K562 (cell line): ENCODE measurements around the gene TEAD3. TPM values are rescaled to one million over a fixed set of nuclear protein-coding genes. Genes with fewer than 3 reads are reported as not detected.

Experiments
- ATAC-seq: fragments of 200-7000 bp; cut with Tn5 transposase; 3 replicates; pipeline ENCODE4 v1.9.1; 2020; ENCODE audit warnings: moderate library complexity
- BruUV-seq: library from RNA; stranded (reverse); fragments of 400-500 nt; replicated peaks from 2 replicates; lab custom pipeline; 2021; lab: Mats Ljungman, UMichigan
- CTCF ChIA-PET: fragments of 300-600 bp; formaldehyde crosslinking; extraction: SDS; loops from one replicate; lab custom pipeline; 2021; ENCODE audit warnings: low intra/inter-chr PET ratio; lab: Yijun Ruan, JAX
- POLR2A ChIA-PET: fragments of 300-600, 350-650 bp; sonication (Branson Sonifier 250); formaldehyde crosslinking; extraction: SDS; loops from one replicate; lab custom pipeline; 2021; ENCODE audit warnings: antibody characterized with exemption, inconsistent platforms; lab: Yijun Ruan, JAX
- DNase-seq, 4 experiments: peaks; one replicate each; pipeline versions ENCODE4 v3.0.0 to v3.0.0-alpha.2; 2011 to 2018; ENCODE audit warnings: low spot score in 3 of 4, mixed read lengths in 3 of 4; ENCODE audit errors: extremely low read depth in 1 of 4
- FAIRE-seq: peaks from 2 replicates; lab custom pipeline; 2011; peaks lifted over from hg19 to GRCh38; lab: Jason Lieb, UNC
- H2AFZ ChIP-seq: 2 replicates; pipeline ENCODE4 v1.6.0; 2011; ENCODE audit warnings: low read depth, low read length, control low read depth, inconsistent platforms
- H3K27ac ChIP-seq: fragments of 200-600 bp; 3 replicates; pipeline ENCODE4 v1.8.0; 2011; ENCODE audit warnings: low read depth, mild to moderate bottlenecking, control low read depth, inconsistent platforms, low read length, moderate library complexity, mixed read lengths; ENCODE audit errors: extremely low read depth
- H3K27me3 ChIP-seq, 2 experiments: fragments of 300-600 bp in 1 of 2; 2 replicates in 1 of 2; 3 replicates in 1 of 2; pipeline versions ENCODE4 v1.6.0 to v1.8.0; 2011; ENCODE audit warnings: inconsistent platforms in 2 of 2, low read length in 2 of 2, mild to moderate bottlenecking in 1 of 2, mixed read lengths in 1 of 2, moderate library complexity in 1 of 2; ENCODE audit not compliant: control insufficient read depth in 2 of 2, insufficient read depth in 2 of 2
- H3K36me3 ChIP-seq: fragments of 300-600 bp; 3 replicates; pipeline ENCODE4 v1.8.0; 2011; ENCODE audit warnings: mild to moderate bottlenecking, low read length, inconsistent platforms; ENCODE audit not compliant: control insufficient read depth, insufficient read depth
- H3K4me1 ChIP-seq, 2 experiments: fragments of 200-600 bp in 1 of 2; replicated peaks in 1 of 2; 2 replicates in 1 of 2; 3 replicates in 1 of 2; pipeline versions ENCODE4 v1.5.1 to v1.8.0; 2011; ENCODE audit warnings: inconsistent platforms in 2 of 2, low read length in 2 of 2, mild to moderate bottlenecking in 1 of 2, mixed read lengths in 1 of 2, moderate library complexity in 1 of 2; ENCODE audit not compliant: control insufficient read depth in 2 of 2, insufficient read depth in 2 of 2
- H3K4me2 ChIP-seq: 2 replicates; pipeline ENCODE4 v1.6.1; 2011; ENCODE audit warnings: low read length, control low read depth, inconsistent platforms, mixed read lengths; ENCODE audit not compliant: insufficient read depth
- H3K4me3 ChIP-seq: fragments of 200-600 bp; sonication (generic), shearing (Covaris generic); 2 replicates; pipeline ENCODE4 v1.5.1; 2016; ENCODE audit warnings: control low read depth, inconsistent platforms
- H3K79me2 ChIP-seq: fragments of 200-600 bp; 3 replicates; pipeline ENCODE4 v1.8.0; 2011; ENCODE audit warnings: low read length, inconsistent platforms; ENCODE audit not compliant: control insufficient read depth, insufficient read depth
- H3K9ac ChIP-seq, 2 experiments: 2 replicates each; pipeline versions ENCODE4 v1.6.0 to v1.6.1; 2011; ENCODE audit warnings: low read depth in 2 of 2, low read length in 2 of 2, control low read depth in 1 of 2, inconsistent platforms in 1 of 2, mild to moderate bottlenecking in 1 of 2, mixed read lengths in 1 of 2; ENCODE audit not compliant: insufficient read depth in 1 of 2
- H3K9me1 ChIP-seq: one replicate; pipeline ENCODE4 v1.6.0; 2011; ENCODE audit warnings: inconsistent platforms, mild to moderate bottlenecking, low read length, moderate library complexity; ENCODE audit not compliant: control insufficient read depth, insufficient read depth
- H3K9me3 ChIP-seq: replicated peaks from 2 replicates; pipeline ENCODE4 v1.5.1; 2011; ENCODE audit warnings: low read depth, low read length, inconsistent platforms; ENCODE audit not compliant: control insufficient read depth, insufficient read depth
- H4K20me1 ChIP-seq: replicated peaks from 2 replicates; pipeline ENCODE4 v1.6.1; 2011; ENCODE audit warnings: low read length, inconsistent platforms, mixed read lengths; ENCODE audit not compliant: control insufficient read depth, insufficient read depth
- CEBPB ChIP-seq: fragments of 450-650 bp; IDR thresholded peaks from 2 replicates; pipeline ENCODE4 v1.6.1; 2016; ENCODE audit warnings: missing genetic modification characterization, missing compliant biosample characterization
- GABPB1 ChIP-seq: sonication (generic); formaldehyde crosslinking; IDR thresholded peaks from 2 replicates; pipeline ENCODE4 v1.8.0; 2022; ENCODE audit warnings: mild to moderate bottlenecking, missing genetic modification reagents
- LEF1 ChIP-seq: fragments of 450-650 bp; IDR thresholded peaks from 2 replicates; pipeline ENCODE4 v1.6.1; 2016; ENCODE audit warnings: mild to moderate bottlenecking
- SMAD3 ChIP-seq: fragments of 450-650 bp; formaldehyde crosslinking; conservative IDR thresholded peaks from 2 replicates; pipeline ENCODE4 v1.4.0; 2020; ENCODE audit warnings: mild to moderate bottlenecking
- SMAD4 ChIP-seq: fragments of 250-450 bp; sonication (Bioruptor Pico); conservative IDR thresholded peaks from 2 replicates; pipeline ENCODE4 v1.8.0; 2021; ENCODE audit warnings: inconsistent platforms, mild to moderate bottlenecking, moderate library complexity
- ZFPM2 ChIP-seq: fragments of 250-450 bp; sonication (Bioruptor Pico); IDR thresholded peaks from 2 replicates; pipeline ENCODE4 v1.5.1; 2022; ENCODE audit warnings: mild to moderate bottlenecking
- ZNF175 ChIP-seq: fragments of 200-800 bp; sonication (Bioruptor generic); IDR thresholded peaks from 2 replicates; pipeline ENCODE4 v1.6.1; 2016; ENCODE audit warnings: low read depth, mild to moderate bottlenecking, missing genetic modification characterization, missing compliant biosample characterization
- ZNF778 ChIP-seq: fragments of 450-650 bp; formaldehyde crosslinking; IDR thresholded peaks from 2 replicates; pipeline ENCODE4 v1.4.0; 2020; ENCODE audit warnings: mild to moderate bottlenecking, moderate library complexity
- WGBS: fragments of 100-300 bp; shearing (Covaris generic); methylation state at CpG from one replicate; pipeline ENCODE4 v1.1.6; 2016; ENCODE audit warnings: low coverage, mixed read lengths; ENCODE audit not compliant: insufficient coverage; ENCODE audit errors: missing lambda C conversion rate; 5-methylcytosine and 5-hydroxymethylcytosine counted together
- in situ Hi-C: fragments of 300-500 bp; cut with MboI; formaldehyde crosslinking; loops from 4 replicates; pipeline ENCODE4 v1.15.0; 2018; ENCODE audit warnings: inconsistent platforms, mixed read lengths
- intact Hi-C: fragments of 100-400 bp; cut with micrococcal nuclease; formaldehyde crosslinking; loops from 2 replicates; pipeline ENCODE4 v1.14.2; 2022
- polyA plus RNA-seq, 8 experiments: library from polyadenylated mRNA; depleted of rRNA in 4 of 8; stranded (reverse) in 5 of 8; unstranded in 3 of 8; fragments of >200 nt; fragmentation: Nextera tagmentation in 2 of 8; fragmentation: Illumina TruSeq in 1 of 8; extraction: Ambion mirVana in 2 of 8; extraction: Trizol in 1 of 8; gene quantifications; 2 replicates each; pipeline versions ENCODE4 v1.2.1 to v1.2.3, GENCODE V29; 2011 to 2014; ENCODE audit warnings: inconsistent platforms in 1 of 8, missing spikeins in 1 of 8
- total RNA-seq, 7 experiments: library from RNA; depleted of rRNA in 6 of 7; stranded (reverse); fragments of >200 nt in 6 of 7; fragmentation: Illumina TruSeq in 2 of 7; extraction: Trizol in 2 of 7; gene quantifications; 2 replicates each; pipeline versions ENCODE4 v1.2.1 to v1.2.3, GENCODE V29; 2011 to 2021; ENCODE audit warnings: low replicate concordance in 1 of 7
- TF ChIP-seq, protein P1 (sequence below): sonication (generic); formaldehyde crosslinking; IDR thresholded peaks from 2 replicates; pipeline ENCODE4 v1.8.0; 2022; ENCODE audit warnings: missing genetic modification reagents, mild to moderate bottlenecking, borderline replicate concordance
- TF ChIP-seq, protein P2 (sequence below), 2 experiments: fragments of 450-650 bp in 1 of 2; sonication (generic) in 1 of 2; formaldehyde crosslinking in 1 of 2; IDR thresholded peaks in 1 of 2; conservative IDR thresholded peaks in 1 of 2; 2 replicates each; pipeline versions ENCODE4 v1.6.1 to v1.8.1; 2016 to 2023; ENCODE audit warnings: mild to moderate bottlenecking in 2 of 2, moderate library complexity in 2 of 2, inconsistent platforms in 1 of 2, missing genetic modification reagents in 1 of 2
- TF ChIP-seq, protein P3 (sequence below): fragments of 450-650 bp; IDR thresholded peaks from 2 replicates; pipeline ENCODE4 v1.6.1; 2018; ENCODE audit warnings: mild to moderate bottlenecking, low read depth; ENCODE audit not compliant: partially characterized antibody

The TEAD3 gene
- total and polyA plus RNA-seq, 9 of the 15 experiments (the other 6 are each of a cell fraction or from before 2014, with no cell fraction given), result 0.63 to 13.2 (median 3.3) TPM

DNA sequence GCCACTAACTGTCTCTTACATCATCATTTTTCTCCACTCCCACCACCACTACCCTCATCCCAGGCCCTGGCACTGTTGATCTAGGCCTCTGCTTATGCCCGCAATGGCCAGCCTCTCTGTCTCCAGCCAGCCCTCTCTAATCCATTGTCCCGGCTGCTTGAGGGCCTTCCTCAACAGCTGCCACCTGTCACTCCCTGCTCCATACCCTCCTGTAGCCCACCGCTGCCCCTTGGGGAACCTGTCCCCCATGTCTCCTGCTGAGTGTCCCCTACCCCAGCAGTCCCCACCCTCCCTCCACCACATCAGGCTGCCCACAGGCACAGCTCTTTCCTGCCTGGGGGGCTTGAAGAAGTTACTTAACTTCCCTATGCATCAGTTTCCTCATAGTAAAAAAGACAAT lies 13.4 kb downstream of the TEAD3 start:
- H3K9me3 ChIP-seq, result no peaks in the 10 kb centered on the region
- no peak for FAIRE-seq
- WGBS, result 94% methylated on average over 3 of the region's 3 CpGs
- intact Hi-C loops, result no loop called here
- in situ Hi-C loops, result no loop called here
- H3K9me1 ChIP-seq, result no peaks in the 10 kb centered on the region
- H3K36me3 ChIP-seq, result no peaks in the 10 kb centered on the region; the same call in 2 of the 3 replicates
- peak overlapping the region in 1 of 2 experiments; percentile 57; a peak in 1 of 4 replicates for H3K9ac ChIP-seq
- no peak overlapping the region for H3K27ac ChIP-seq
- ChIA-PET POLR2A (interaction anchor here (0.9 to 9.5 kb wide), 2 partner anchors 12 to 13 kb away, joined by 3 to 167 read pairs; partner anchors contain the start of gene RPL10A), CTCF (no interaction called here)
- H3K27me3 ChIP-seq, result no peaks in the 10 kb centered on the region
- no peak overlapping the region for H3K4me3 ChIP-seq
- ATAC-seq, result no peak
- no peaks in the 10 kb centered on the region for H3K79me2 ChIP-seq
- H3K4me2 ChIP-seq, result no peak overlapping the region
- no TSS peak for BruUV-seq
- no peak for TF ChIP-seq LEF1
- TF ChIP-seq, protein P1, sequence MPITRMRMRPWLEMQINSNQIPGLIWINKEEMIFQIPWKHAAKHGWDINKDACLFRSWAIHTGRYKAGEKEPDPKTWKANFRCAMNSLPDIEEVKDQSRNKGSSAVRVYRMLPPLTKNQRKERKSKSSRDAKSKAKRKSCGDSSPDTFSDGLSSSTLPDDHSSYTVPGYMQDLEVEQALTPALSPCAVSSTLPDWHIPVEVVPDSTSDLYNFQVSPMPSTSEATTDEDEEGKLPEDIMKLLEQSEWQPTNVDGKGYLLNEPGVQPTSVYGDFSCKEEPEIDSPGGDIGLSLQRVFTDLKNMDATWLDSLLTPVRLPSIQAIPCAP (CRISPR knock-in tag), result no peak
- no peak for DNase-seq
- H3K4me1 ChIP-seq, result peaks cover 23 to 37% of the 10 kb centered on the region in 2 experiments
- no peak overlapping the region for H2AFZ ChIP-seq
- H4K20me1 ChIP-seq, result peaks cover 11% of the 10 kb centered on the region

DNA sequence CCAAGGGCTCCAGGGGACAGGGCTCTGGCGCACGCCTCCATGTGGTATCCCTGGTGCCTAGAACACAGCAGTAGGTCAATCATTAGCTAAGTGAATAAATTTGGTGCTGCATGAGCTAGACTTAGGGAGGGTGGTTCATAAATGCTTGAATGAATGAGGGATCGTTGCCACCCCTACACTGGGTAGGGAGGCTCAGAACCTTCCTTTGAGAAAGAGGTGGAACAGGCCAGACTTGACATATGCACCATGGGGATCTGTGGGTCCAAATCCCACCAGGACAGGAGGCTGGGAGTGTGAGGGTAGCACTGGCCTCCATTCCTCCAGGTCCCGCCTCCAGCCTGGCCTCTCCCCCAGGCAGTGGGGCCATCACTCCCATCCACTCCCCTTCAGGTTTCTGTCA lies 13.8 kb downstream of the TEAD3 start:
- Histone ChIP-seq H3K9me1 (no peaks in the 10 kb centered on the region), H4K20me1 (peaks cover 11% of the 10 kb centered on the region), H3K4me1 (peaks cover 18 to 33% of the 10 kb centered on the region in 2 experiments), H3K9ac (peak overlapping the region in 1 of 2 experiments; percentile 57; a peak in 1 of 4 replicates), H3K4me3 (no peak overlapping the region), H3K27ac (no peak overlapping the region), H3K4me2 (no peak overlapping the region), H3K79me2 (no peaks in the 10 kb centered on the region), H3K36me3 (no peaks in the 10 kb centered on the region; the same call in 2 of the 3 replicates), H3K27me3 (no peaks in the 10 kb centered on the region), H3K9me3 (no peaks in the 10 kb centered on the region), H2AFZ (no peak overlapping the region)
- ChIA-PET POLR2A (interaction anchor here (0.7 to 9.5 kb wide), 2 partner anchors 12 to 623 kb away, joined by 4 to 167 read pairs; partner anchors contain the start of gene RPL10A), CTCF (no interaction called here)
- FAIRE-seq (peak; percentile 15), DNase-seq (no peak), ATAC-seq (no peak)
- no TSS peak for BruUV-seq
- intact Hi-C loops (no loop called here), in situ Hi-C loops (no loop called here)
- WGBS, result 93% methylated on average over 4 of the region's 4 CpGs
- no peak for TF ChIP-seq ZNF175 (CRISPR knock-in tag)
- TF ChIP-seq SMAD3 (CRISPR knock-in tag), result no peak
- TF ChIP-seq, protein P2, sequence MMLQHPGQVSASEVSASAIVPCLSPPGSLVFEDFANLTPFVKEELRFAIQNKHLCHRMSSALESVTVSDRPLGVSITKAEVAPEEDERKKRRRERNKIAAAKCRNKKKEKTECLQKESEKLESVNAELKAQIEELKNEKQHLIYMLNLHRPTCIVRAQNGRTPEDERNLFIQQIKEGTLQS (IDR thresholded peaks at IDR 0.05), result no peak
- TF ChIP-seq, protein P2 (CRISPR knock-in tag; conservative IDR thresholded peaks at IDR 0.05), result no peak
- no peak for TF ChIP-seq SMAD4
- no peak for TF ChIP-seq GABPB1 (CRISPR knock-in tag)
- no peak for TF ChIP-seq ZNF778 (CRISPR knock-in tag)
- TF ChIP-seq, protein P3, sequence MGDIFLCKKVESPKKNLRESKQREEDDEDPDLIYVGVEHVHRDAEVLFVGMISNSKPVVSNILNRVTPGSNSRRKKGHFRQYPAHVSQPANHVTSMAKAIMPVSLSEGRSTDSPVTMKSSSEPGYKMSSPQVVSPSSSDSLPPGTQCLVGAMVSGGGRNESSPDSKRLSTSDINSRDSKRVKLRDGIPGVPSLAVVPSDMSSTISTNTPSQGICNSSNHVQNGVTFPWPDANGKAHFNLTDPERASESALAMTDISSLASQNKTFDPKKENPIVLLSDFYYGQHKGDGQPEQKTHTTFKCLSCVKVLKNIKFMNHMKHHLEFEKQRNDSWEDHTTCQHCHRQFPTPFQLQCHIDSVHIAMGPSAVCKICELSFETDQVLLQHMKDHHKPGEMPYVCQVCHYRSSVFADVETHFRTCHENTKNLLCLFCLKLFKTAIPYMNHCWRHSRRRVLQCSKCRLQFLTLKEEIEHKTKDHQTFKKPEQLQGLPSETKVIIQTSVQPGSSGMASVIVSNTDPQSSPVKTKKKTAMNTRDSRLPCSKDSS, result no peak
- no peak for TF ChIP-seq ZFPM2 (CRISPR knock-in tag)
- no peak for TF ChIP-seq CEBPB
